Activated naive CD4-positive, alpha-beta T cell (primary cell): ENCODE data around the gene STK10.
"Not testable (repeated sequence)": the region's sequence is repeated elsewhere in the genome, so short reads cannot be mapped to it uniquely, and the experiment has no call there.

Source experiments
- DNase-seq, 4 experiments: peaks; one replicate each; lab custom pipeline; 2025; lab: John Stamatoyannopoulos, UW

The STK10 gene

DNA sequence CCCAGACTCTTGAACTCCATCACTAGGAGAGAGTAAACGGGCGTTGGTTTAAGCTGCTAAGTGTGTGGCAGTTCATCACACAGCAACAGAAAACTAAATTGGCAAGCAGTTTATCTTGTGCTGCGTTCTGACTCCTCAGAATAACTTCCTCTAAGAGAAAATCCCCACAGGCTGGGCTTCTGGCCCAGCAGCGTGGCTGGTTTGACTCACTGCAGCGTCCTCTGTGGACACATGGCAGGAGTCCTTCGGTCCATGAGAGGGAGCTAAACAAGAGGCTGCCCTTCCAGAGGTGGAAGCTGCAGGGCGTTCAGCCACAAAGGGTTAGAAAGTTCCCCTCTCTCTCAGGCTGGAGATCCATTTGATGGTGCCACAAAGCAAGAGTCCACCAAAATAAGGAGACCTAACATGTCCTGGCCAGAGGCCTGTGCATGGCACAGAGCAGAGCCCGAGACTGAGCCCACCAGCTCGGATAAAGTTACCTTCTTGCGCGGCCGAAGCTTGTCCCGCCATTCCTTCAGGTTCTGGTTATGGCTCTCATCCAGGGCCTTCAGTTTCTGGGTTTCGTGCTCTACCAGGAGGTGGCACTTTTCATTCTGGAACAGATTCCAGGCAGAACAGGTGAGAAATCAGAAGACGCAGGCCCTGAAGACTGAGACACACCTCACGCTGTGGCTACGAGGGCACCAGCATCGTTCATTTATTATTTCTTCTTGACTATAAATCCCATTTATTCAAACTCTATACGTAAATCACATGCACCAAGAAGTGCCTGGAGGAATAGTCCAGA is 135.4 kb downstream of the STK10 start:
- no peak for DNase-seq

DNA sequence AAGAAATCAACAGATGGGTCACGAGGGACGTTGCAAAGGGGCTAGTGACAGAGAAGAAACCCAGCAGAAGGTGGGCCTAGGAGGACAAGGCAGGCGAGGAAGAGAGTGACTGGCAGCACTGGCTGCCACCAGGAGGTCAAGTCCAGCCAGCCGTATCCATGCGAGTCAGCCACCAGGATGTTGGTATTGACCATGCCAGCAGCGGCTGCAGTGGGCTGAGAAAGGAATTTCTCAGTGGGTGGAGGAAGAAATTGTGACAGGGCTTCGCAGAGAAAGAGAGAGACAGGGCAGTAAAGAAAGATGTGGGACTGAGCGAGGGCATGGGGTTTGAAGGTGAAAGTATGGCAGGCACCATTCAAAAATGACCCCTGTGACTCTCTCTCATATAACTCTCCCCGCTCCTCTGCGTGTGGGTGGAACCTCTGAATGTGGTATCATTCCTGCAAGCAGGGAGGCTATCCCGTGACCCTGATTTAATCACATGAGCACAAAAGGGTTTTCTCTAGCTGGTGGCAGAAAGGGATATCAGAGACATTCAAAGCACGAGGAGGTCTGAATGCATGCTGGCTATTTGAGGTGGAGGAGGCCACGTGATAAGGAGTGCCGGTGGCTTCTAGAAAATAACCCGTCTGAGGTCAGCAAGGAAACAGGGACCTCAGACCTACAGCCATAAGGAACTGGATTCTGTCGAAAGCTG is 136.2 kb downstream of the STK10 start:
- no peak for DNase-seq

- no peak for DNase-seq
Observed at GRCh38 chr5:172050080-172050479, 137.9 kb downstream of the STK10 start.

DNA sequence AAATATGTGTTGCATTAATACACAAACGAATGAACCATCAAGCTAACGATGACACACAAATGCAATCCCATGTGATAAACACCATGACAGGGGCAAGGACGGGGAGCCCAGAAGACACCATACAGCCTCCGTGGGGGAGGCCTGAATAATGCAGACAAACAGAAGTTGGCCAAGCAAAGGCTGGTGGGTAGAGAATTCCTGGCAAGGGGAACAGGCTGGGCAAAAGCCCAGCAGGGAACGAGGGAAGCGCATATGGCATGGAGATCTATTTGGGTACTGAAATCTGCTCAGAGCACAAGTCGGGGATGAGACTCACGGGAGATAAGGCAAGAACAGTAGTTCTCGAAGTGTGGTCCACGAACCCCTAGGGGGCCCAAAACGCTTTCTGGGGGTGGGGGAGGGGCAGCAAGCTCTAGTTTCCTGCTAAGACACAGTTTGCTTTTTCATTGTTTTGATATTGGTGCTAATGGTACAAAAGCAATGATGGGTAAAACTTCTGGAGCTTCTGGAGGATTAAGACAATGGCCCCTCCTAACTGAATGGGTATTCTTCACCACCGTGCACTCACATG is 138.7 kb downstream of the STK10 start:
- no peak for DNase-seq

DNA sequence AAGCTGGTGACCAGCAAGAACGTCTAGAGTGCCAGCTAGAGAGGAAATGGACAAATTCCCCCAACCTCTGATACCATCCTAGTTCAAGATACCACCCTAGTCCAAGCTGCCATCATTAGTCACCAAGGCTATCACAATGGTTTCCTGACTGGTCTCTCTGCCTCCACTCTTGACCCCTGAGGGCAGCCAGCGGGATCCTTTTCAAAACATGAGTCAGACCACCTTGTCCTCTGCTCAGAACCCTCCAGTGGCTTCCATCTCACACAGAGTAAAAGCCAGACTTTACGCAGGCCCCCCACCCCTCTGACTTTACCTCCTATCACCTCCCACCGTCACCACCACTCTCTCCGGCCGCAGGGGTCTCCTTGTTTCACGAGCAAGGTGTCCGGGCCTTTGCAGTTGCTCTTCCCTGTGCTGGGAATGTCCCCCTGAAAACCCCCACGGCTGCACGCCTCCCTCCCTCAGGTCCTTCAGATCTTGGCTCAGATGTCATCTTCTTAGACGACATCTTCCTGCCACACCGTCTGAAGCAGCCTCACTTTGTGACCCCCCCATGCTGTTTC is 139.4 kb downstream of the STK10 start:
- DNase-seq: no peak

- no peak for DNase-seq
Observed at GRCh38 chr5:172048170-172048422, 139.9 kb downstream of the STK10 start.

DNA sequence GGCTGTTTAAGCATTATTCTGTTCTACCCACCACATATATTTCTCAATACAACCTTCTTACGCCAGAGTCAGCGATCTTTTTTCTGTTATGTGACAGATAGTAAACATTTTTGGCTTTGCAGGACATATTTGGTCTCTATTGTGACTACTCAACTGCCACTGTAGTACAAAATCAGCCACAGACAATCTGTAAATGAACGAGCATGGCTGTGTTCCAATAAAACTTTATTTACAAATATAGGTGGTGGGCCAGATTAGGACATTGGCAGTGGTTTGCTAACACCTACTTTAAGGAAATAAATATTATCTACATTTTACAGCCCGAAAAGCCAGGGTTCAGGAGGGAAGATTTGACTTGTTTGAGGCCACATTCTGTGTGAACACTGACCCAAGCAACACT is 141.4 kb downstream of the STK10 start:
- no peak for DNase-seq

GRCh38 chr5:172045315-172045632 is 142.8 kb downstream of the STK10 start:
- DNase-seq: no peak

DNA sequence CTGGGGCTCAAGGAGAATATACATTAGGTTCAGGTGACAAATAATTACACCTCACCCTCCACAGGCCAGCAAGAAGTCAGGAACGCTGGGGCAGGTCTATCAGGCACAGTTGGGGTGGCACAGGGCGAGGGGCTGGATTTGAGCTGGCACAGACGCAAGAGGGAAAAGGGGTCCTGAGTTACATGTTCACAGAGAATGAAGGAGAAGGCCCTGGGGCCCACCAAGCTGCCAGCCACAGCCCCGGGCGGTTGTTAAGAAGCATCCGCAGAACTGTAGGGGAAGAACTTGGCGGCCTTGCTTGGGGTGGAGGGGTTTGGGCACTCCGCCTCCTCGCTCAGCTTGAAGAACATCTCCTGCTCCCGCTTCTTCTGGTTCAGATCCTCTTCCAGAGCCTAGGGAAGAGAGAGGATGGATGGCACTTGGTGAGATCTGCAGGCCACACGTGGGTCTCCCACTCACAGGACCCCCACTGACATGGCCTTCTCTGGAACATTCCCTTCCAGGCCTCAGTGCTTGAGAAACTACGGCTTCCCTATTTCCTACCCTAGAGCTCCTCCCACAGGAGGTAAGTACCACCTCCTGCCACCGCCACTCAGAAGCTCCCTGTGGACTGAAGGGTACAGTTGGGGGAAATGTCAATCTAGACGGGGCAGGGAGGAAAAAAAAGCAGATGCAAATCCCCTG is 143.3 kb downstream of the STK10 start:
- DNase-seq: no peak

GRCh38 chr5:172043865-172044264 is 144.2 kb downstream of the STK10 start:
- no peak for DNase-seq

- no peak for DNase-seq
Observed at GRCh38 chr5:172042183-172042582, 145.8 kb downstream of the STK10 start.

GRCh38 chr5:172038167-172038566 is 149.9 kb downstream of the STK10 start:
- no peak for DNase-seq

- no peak for DNase-seq
Observed at GRCh38 chr5:172035049-172035448, 153.0 kb downstream of the STK10 start.

GRCh38 chr5:172031894-172032461 is 156.0 kb downstream of the STK10 start:
- DNase-seq: no peak

GRCh38 chr5:172029876-172030275 is 158.1 kb downstream of the STK10 start:
- DNase-seq: no peak

- no peak for DNase-seq
Observed at GRCh38 chr5:172028167-172028566, 159.9 kb downstream of the STK10 start.

- not testable (repeated sequence) for DNase-seq
Observed at GRCh38 chr5:172020110-172020786, 167.8 kb downstream of the STK10 start.

- DNase-seq: no peak
Observed at GRCh38 chr5:172015346-172015745, 172.7 kb downstream of the STK10 start.

DNA sequence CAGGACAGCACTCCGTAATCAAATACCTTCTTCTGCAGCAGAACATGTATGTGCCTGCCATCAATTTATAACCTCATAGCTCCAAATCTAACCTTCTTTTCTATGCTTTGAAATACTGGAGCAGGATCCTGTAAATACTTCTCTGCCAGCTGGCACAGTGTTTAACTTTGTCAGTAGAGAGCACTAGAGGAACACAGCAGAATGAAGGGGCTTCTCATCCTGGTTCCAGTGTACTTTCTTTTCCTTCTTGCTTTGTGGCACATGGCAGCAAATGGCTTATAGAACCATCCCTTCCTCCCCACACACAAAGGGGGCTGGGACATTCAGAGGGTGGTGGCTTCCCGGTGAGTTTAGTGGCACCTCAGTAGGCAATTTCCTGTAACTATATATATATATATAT is 177.7 kb downstream of the STK10 start:
- no peak for DNase-seq

- DNase-seq: no peak
Observed at GRCh38 chr5:172009536-172010270, 178.3 kb downstream of the STK10 start.

DNA sequence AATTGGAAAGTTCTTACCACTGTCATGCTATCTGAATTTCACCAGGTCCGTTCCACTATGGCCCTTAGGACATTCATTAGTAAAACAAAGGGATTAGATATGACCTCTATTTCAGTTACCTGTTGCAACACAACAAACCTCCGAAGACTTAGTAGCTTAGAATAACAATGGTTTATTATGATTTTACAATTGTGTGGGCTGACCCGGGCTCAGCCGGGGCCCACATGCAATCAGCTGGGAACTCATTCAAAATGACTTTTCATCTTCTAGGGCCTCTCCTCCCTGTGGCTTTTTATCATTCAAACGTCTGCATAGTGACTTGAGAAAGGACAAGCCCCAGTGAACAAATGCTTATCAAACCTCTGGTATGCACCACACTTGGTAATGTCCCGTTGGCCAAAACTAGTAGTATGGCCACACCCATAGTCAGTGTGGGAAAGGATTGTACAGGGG is 179.3 kb downstream of the STK10 start:
- DNase-seq: no peak
